Measurements from ENCODE around the gene NDUFS1. TPM values are rescaled to one million over a fixed set of nuclear protein-coding genes. Genes with fewer than 3 reads are reported as not detected.
"Not testable (repeated sequence)": the region's sequence is repeated elsewhere in the genome, so short reads cannot be mapped to it uniquely, and the experiment has no call there.

Gene NDUFS1
- total RNA-seq, 2 experiments from 2014 or later: 70.6 to 90.4 TPM

DNA sequence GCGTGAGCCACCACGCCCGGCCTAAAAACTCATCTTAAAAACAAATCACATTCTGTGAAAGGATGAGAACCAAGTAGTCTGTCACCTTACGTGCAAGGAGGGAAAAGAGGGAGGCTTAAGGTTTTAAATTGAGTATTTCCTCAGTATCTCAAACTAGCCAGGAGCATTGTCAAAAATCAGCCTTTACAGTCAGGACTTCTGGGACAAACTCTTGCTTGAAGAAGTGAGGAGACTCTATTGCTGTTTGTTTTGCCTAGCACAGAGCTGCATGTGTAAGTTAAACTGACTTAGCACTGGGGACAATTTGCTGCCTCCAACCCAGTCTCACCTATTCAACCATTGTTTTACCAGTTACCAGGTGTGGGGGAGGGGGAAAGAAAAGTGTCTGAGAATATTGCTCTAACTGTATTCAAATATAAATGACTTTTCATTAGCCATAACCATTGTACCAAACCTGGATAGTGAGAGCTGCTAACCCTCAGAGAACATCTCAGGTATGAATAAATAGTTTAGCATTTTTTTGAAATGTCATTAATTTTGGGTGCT, 76.9 kb downstream of the NDUFS1 start:
- POLR2A ChIA-PET: no interaction called here
- no peak overlapping the region for H3K27ac Mint-ChIP-seq
- DNase-seq (no peak), ATAC-seq (no peak)
- intact Hi-C loops (cut with DNase I, micrococcal nuclease): loop anchor here in 1 of 2 experiments (5.0 to 10.0 kb wide), 2 partner anchors 685 to 1542 kb away; partner anchors contain the start of genes FASTKD2, MDH1B and METTL21A
- H3K4me1 Mint-ChIP-seq: peaks cover 45% of the 10 kb centered on the region
- H3K27me3 Mint-ChIP-seq: no peaks in the 10 kb centered on the region
- CTCF ChIA-PET: interaction anchor here (0.6 to 1.6 kb wide), 2 partner anchors 14 to 32 kb away, joined by 3 to 5 read pairs; no protein-coding TSS in a partner anchor
- H3K4me3 Mint-ChIP-seq: no peak overlapping the region
- H3K9me3 Mint-ChIP-seq (ENCODE audit: low read depth): no peaks in the 10 kb centered on the region
- peaks cover 13% of the 10 kb centered on the region for H3K36me3 Mint-ChIP-seq (ENCODE audit: low read depth)

DNA sequence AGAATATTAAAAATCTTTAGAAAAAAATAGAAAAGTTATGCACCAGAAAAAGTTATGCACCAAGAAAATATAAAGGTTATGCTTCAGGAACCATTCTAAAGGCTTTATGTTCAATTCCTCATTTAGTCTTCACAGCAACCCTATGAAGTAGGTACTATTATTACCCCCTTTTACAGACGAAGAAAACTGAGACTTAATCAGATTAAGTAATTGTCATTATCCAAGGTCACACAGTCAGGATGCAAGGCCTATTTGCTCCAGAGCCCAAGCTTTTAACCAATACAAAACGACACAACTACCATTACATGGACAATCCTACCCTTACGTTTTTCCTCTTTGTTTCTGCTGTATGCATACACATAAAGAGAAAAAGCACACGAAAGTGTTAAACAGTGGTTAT, 78.3 kb downstream of the NDUFS1 start:
- no peak for ATAC-seq
- intact Hi-C loops (cut with DNase I, micrococcal nuclease): loop anchor here in 1 of 2 experiments (5.0 to 10.0 kb wide), 2 partner anchors 686 to 1544 kb away; partner anchors contain the start of genes FASTKD2, MDH1B and METTL21A
- no peaks in the 10 kb centered on the region for H3K27me3 Mint-ChIP-seq
- peaks cover 42% of the 10 kb centered on the region for H3K4me1 Mint-ChIP-seq
- POLR2A ChIA-PET: interaction anchor here (0.7 kb wide), 1 partner anchor 15 kb away, joined by 3 read pairs; no protein-coding TSS in a partner anchor
- DNase-seq: no peak
- no peaks in the 10 kb centered on the region for H3K9me3 Mint-ChIP-seq (ENCODE audit: low read depth)
- peaks cover 10% of the 10 kb centered on the region for H3K36me3 Mint-ChIP-seq (ENCODE audit: low read depth)
- CTCF ChIA-PET: interaction anchor here (1.0 kb wide), 1 partner anchor 9 kb away, joined by 5 read pairs; no protein-coding TSS in a partner anchor
- no peak overlapping the region for H3K27ac Mint-ChIP-seq
- H3K4me3 Mint-ChIP-seq: no peak overlapping the region

DNA sequence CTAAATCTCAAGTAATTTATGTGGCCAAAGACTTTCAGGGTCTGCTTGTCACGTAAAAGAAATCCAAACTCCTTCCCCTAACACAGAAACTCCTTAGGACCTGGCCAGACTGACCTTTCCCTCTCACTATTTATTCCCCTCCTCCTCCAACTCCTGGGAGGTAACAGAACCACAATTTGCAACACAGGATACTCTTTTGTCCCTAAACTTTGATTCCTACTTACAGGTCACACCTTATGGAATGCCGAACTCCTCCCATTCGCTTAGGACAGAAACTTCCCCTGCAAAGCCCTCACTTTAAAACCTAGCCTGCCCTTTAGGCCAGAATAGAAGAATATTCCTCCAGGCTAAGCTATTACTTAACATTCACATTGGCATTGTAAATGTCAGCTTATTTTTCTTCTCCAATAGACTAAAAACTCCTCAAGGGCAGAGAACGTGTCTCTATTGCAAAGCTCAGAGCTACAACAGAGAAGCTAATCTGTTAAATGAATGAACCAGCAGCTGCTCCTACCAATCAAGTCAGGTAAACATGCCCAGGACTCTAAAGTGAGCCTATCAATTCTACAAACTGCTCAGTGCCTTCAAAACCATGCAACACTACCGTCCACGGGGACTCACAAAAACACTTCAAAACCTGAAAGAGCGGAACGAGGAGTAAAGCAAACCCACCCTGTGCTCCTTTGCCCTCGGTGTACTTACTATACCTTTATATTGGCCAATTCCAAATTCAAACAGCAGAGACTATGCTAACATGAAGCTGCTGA, 79.4 kb downstream of the NDUFS1 start:
- no peak overlapping the region for H3K4me3 Mint-ChIP-seq
- H3K27ac Mint-ChIP-seq: no peak overlapping the region
- DNase-seq (no peak), ATAC-seq (no peak)
- intact Hi-C loops (cut with DNase I, micrococcal nuclease): loop anchor here in 1 of 2 experiments (5.0 to 10.0 kb wide), 2 partner anchors 687 to 1545 kb away; partner anchors contain the start of genes FASTKD2, MDH1B and METTL21A
- ChIA-PET CTCF (interaction anchor here (0.9 to 1.0 kb wide), 2 partner anchors 10 to 19 kb away, joined by 3 to 5 read pairs; no protein-coding TSS in a partner anchor), POLR2A (interaction anchor here (0.7 to 1.1 kb wide), 2 partner anchors 17 to 80 kb away, joined by 3 to 4 read pairs; partner anchors contain the start of gene EEF1B2)
- peaks cover 45% of the 10 kb centered on the region for H3K4me1 Mint-ChIP-seq
- H3K27me3 Mint-ChIP-seq: no peaks in the 10 kb centered on the region
- H3K36me3 Mint-ChIP-seq (ENCODE audit: low read depth): peaks cover 14% of the 10 kb centered on the region
- no peaks in the 10 kb centered on the region for H3K9me3 Mint-ChIP-seq (ENCODE audit: low read depth)

DNA sequence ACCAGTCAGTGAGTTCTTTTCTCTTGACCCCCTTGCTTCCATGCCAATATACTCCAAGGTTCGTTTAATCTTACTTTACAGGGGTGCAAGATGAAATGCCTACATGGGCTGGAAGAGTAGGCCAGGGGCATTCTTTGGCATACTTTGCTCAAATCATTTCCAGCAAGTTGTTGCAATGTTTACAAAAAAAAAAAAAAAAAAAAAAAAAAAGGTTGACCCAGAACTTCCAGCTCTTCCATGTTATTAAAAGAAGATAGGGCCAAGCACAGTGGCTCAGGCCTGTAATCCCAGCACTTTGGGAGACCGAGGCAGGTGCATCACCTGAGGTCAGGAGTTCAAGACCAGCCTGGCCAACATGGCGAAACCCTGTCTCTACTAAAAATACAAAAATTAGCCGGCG, 81.4 kb downstream of the NDUFS1 start:
- H3K4me3 Mint-ChIP-seq; intact Hi-C loops (cut with DNase I, micrococcal nuclease): not testable (repeated sequence)
- CTCF ChIA-PET: interaction anchor here (0.6 kb wide), 1 partner anchor 42 kb away, joined by 4 read pairs; no protein-coding TSS in a partner anchor

DNA sequence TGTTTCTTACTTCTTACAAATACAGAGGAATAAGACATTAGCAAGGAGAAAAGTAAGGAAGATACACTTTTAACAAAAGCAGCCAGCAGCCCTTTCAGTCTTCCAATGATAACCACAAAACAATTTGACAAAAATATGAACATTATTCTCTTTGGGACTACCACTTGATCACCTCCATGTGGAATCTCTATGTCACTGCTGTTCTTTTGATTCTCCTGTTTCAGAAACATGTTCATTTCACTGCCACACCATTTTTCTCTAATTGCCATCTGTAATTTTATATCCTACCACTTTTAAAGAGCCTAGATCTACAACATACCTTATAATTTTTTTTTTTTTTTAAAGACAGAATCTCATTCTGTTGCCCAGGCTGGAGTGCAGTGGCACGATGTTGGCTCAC, 84.1 kb downstream of the NDUFS1 start:
- H3K27ac Mint-ChIP-seq: peak overlapping the region; percentile 56
- ATAC-seq (no peak), DNase-seq (no peak)
- ChIA-PET CTCF (no interaction called here), POLR2A (no interaction called here)
- H3K27me3 Mint-ChIP-seq: no peaks in the 10 kb centered on the region
- no peak overlapping the region for H3K4me3 Mint-ChIP-seq
- H3K9me3 Mint-ChIP-seq (ENCODE audit: low read depth): peaks cover 2% of the 10 kb centered on the region
- peaks cover 43% of the 10 kb centered on the region for H3K4me1 Mint-ChIP-seq
- intact Hi-C loops (cut with DNase I, micrococcal nuclease): no loop called here
- peaks cover 28% of the 10 kb centered on the region for H3K36me3 Mint-ChIP-seq (ENCODE audit: low read depth)

More for the DNA sequence above, 81.4 kb downstream of the NDUFS1 start:
- not testable (repeated sequence) for H3K27ac Mint-ChIP-seq; H3K9me3 Mint-ChIP-seq (ENCODE audit: low read depth); H3K27me3 Mint-ChIP-seq; DNase-seq; ATAC-seq
- peaks cover 47% of the 10 kb centered on the region for H3K4me1 Mint-ChIP-seq
- POLR2A ChIA-PET: interaction anchor here (0.6 to 0.7 kb wide), 3 partner anchors 24 to 119 kb away, joined by 3 to 8 read pairs (median 7); no protein-coding TSS in a partner anchor
- H3K36me3 Mint-ChIP-seq (ENCODE audit: low read depth): peaks cover 20% of the 10 kb centered on the region

DNA sequence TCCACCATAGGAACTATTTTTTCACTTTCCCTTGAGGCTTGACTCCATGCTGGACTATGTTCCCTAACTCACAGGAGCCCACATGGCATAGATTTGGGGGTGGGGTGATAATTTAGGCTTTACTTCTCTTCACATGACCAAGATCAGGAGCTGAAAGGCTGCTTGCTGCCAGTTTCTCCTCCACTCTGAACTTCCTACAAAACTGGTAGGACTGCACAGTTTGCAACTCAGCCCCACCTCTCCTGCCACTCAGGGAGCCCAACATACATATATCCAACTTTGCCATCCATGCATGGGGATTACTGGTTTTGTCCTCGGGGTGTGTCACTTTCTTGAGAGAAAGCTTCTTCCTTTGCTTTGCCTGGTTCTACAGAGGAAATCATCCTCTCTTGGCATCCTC, 87.4 kb downstream of the NDUFS1 start:
- Mint-ChIP-seq H3K4me3 (no peak overlapping the region), H3K27ac (no peak overlapping the region), H3K36me3 (ENCODE audit: low read depth) (peaks cover 29% of the 10 kb centered on the region), H3K4me1 (peaks cover 31% of the 10 kb centered on the region), H3K27me3 (no peaks in the 10 kb centered on the region), H3K9me3 (ENCODE audit: low read depth) (peaks cover 2% of the 10 kb centered on the region)
- no peak for ATAC-seq
- intact Hi-C loops (cut with DNase I, micrococcal nuclease): no loop called here
- POLR2A ChIA-PET: interaction anchor here (0.6 to 0.7 kb wide), 2 partner anchors 37 to 52 kb away, joined by 3 to 4 read pairs; no protein-coding TSS in a partner anchor
- CTCF ChIA-PET: interaction anchor here (1.2 kb wide), 1 partner anchor 12 kb away, joined by 5 read pairs; no protein-coding TSS in a partner anchor
- no peak for DNase-seq

DNA sequence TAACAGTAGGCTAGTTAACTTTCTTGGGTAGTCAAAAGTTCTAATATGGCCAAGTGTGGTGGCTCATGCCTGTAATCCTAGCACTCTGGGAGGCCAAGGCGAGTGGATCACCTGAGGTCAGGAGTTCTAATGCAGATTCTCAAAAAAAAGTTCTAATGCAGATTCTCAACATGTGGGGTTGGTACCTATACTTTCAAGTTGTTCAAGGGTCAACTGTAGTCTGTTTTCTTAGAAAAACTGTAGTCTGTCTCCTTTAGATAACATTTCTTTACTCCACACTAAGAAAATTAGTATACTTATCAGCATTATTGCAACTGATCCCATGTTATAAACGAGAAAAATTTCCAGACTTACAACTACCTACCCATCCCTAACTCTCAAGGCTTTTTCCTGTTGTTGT, 89.8 kb downstream of the NDUFS1 start:
- H3K27ac Mint-ChIP-seq: no peak overlapping the region
- peaks cover 34% of the 10 kb centered on the region for H3K4me1 Mint-ChIP-seq
- intact Hi-C loops (cut with DNase I, micrococcal nuclease): no loop called here
- ATAC-seq (no peak), DNase-seq (no peak)
- ChIA-PET CTCF (no interaction called here), POLR2A (no interaction called here)
- no peaks in the 10 kb centered on the region for H3K27me3 Mint-ChIP-seq
- no peak overlapping the region for H3K4me3 Mint-ChIP-seq
- peaks cover 27% of the 10 kb centered on the region for H3K36me3 Mint-ChIP-seq (ENCODE audit: low read depth)
- H3K9me3 Mint-ChIP-seq (ENCODE audit: low read depth): peaks cover 2% of the 10 kb centered on the region

DNA sequence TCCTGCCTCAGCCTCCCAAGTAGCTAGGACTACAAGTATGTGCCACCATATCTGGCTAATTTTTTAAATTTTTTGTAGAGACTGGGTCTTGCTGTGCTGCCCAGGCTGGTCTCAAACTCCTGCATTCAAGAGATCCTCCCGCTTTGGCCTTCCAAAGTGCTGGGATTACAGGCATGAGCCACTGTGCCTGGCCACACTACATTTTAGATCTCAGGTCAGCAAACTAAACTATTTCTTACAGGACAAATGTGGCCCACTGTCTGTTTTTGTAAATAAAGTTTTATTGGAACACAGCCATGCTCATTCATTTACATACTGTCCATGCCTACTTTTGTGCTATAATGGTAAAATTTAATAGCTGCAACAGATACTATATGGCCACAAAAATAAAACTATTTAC, 91.0 kb downstream of the NDUFS1 start:
- ChIA-PET POLR2A (interaction anchor here (0.6 kb wide), 1 partner anchor 22 kb away, joined by 4 read pairs; no protein-coding TSS in a partner anchor), CTCF (no interaction called here)
- Mint-ChIP-seq H3K4me3 (no peak overlapping the region), H3K4me1 (peaks cover 33% of the 10 kb centered on the region), H3K9me3 (ENCODE audit: low read depth) (peaks cover 2% of the 10 kb centered on the region), H3K27ac (no peak overlapping the region), H3K36me3 (ENCODE audit: low read depth) (peaks cover 26% of the 10 kb centered on the region), H3K27me3 (no peaks in the 10 kb centered on the region)
- DNase-seq (no peak), ATAC-seq (no peak)
- intact Hi-C loops (cut with DNase I, micrococcal nuclease): no loop called here

Other genes with a start within 250 kb of the NDUFS1 start
- gene INO80D, start 73.3 kb downstream of the NDUFS1 start, total RNA-seq: 10 to 100 TPM; 17.6 to 18.9 TPM
- gene EEF1B2, start 451 bp upstream of the NDUFS1 start, total RNA-seq: 1,000 to 10,000 TPM in 1 of 2 experiments, 100 to 1,000 TPM in 1; 983 to 1,166 TPM
- gene ZDBF2, start 115.2 kb upstream of the NDUFS1 start, total RNA-seq: 10 to 100 TPM; 11.7 to 13.4 TPM

Data from activated CD4-positive, alpha-beta T cell treated with anti-CD3 and anti-CD28 coated beads for 36 hours (primary cell).